GM12801 (cell line): ENCODE data around the gene BNC2.

ENCODE experiments used
- TF ChIP-seq, protein P1 (sequence below): IDR thresholded peaks from one replicate; pipeline ENCODE4 v1.5.1; 2011; ENCODE audit warnings: control low read depth; ENCODE audit not compliant: insufficient read length; ENCODE audit errors: extremely low read depth

Gene BNC2

DNA sequence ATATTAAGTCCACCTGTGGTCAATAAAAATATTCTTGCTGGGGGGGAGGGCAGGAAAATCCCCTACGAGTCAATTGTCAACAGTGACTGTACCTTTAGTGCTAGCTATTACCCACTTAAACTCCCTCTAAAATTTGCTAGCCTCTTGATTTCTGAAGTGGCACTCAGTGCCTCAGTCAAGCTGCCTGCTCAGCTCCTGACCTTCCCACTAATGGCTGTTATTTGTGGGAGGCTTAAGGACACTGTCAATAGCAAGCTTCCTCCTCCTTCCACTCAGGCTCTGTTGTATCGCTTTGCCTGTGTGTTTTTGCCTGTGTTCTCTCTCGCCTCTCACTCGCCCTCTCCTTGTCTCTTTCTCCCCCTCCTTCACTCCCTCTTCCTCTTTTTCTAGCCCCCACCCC is 140.8 kb downstream of the BNC2 start:
- TF ChIP-seq, protein P1, sequence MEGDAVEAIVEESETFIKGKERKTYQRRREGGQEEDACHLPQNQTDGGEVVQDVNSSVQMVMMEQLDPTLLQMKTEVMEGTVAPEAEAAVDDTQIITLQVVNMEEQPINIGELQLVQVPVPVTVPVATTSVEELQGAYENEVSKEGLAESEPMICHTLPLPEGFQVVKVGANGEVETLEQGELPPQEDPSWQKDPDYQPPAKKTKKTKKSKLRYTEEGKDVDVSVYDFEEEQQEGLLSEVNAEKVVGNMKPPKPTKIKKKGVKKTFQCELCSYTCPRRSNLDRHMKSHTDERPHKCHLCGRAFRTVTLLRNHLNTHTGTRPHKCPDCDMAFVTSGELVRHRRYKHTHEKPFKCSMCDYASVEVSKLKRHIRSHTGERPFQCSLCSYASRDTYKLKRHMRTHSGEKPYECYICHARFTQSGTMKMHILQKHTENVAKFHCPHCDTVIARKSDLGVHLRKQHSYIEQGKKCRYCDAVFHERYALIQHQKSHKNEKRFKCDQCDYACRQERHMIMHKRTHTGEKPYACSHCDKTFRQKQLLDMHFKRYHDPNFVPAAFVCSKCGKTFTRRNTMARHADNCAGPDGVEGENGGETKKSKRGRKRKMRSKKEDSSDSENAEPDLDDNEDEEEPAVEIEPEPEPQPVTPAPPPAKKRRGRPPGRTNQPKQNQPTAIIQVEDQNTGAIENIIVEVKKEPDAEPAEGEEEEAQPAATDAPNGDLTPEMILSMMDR: no peak

DNA sequence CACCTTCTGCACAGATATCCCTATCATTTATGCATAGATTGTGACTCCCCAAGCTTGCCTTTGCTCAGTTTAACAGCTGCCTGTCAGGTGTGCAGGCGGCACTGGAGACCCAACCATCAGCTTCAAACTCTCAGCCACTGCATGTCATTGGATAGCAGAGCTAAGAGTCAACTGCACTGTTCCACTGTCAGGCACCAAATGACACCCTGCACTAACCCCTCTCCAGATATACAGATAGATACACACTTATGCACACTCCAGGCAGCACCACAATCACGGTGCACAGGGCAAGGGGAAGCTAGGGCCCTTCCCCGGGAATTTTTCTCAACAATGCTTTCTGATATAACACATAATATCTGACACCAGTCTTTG is 142.3 kb downstream of the BNC2 start:
- TF ChIP-seq, protein P1: no peak

- TF ChIP-seq, protein P1: no peak
Measured at GRCh38 chr9:16727452-16728136, 142.9 kb downstream of the BNC2 start.

- TF ChIP-seq, protein P1: no peak
Measured at GRCh38 chr9:16726718-16727451, 143.6 kb downstream of the BNC2 start.

- TF ChIP-seq, protein P1: no peak
Measured at GRCh38 chr9:16726029-16726428, 144.4 kb downstream of the BNC2 start.

- TF ChIP-seq, protein P1: no peak
Measured at GRCh38 chr9:16725066-16725465, 145.4 kb downstream of the BNC2 start.

DNA sequence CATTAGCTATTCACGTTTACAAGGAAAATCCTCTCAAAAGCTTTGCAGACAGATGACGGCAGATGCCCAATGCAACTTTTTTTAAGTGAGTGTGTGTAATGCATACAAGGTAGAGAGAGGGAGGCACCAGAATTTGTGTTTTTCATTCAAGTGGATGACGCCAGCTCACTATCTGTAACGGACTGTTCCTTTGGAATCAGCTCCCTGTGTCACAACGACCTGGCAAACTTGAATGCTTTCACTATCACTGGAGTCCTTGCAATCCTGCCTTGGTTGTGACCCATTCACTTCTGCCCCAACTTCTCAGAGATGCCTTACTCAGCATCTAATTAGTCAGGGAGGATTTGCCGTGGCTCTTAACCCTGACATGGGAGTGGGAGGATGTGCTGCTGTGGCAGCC is 148.5 kb downstream of the BNC2 start:
- TF ChIP-seq, protein P1: no peak
